Cardiac fibroblast (primary cell): Measurements from ENCODE around the gene GOLGA6L7.
"Not testable (repeated sequence)": the region's sequence is repeated elsewhere in the genome, so short reads cannot be mapped to it uniquely, and the experiment has no call there.

Experiments
- DNase-seq, 2 donors: peaks; one replicate each; pipeline versions ENCODE4 v3.0.0 to v3.0.0-alpha.2; 2010; ENCODE audit warnings: low read depth in 2 of 2
- H3K4me3 ChIP-seq, 2 donors: replicated peaks in 1 of 2; 1 replicate in 1 of 2; 2 replicates in 1 of 2; pipeline ENCODE4 v1.5.1; 2011; ENCODE audit warnings: low read depth in 2 of 2, low read length in 2 of 2, mild to moderate bottlenecking in 2 of 2, moderate library complexity in 1 of 2

Gene GOLGA6L7

GRCh38 chr15:28847959-28848358 lies 485 bp downstream of the GOLGA6L7 start:
- not testable (repeated sequence) for DNase-seq, H3K4me3 ChIP-seq

GRCh38 chr15:28847247-28847646 lies 1.2 kb downstream of the GOLGA6L7 start:
- not testable (repeated sequence) for DNase-seq, H3K4me3 ChIP-seq

GRCh38 chr15:28844147-28844546 lies 4.3 kb downstream of the GOLGA6L7 start:
- not testable (repeated sequence) for H3K4me3 ChIP-seq, DNase-seq

- DNase-seq, H3K4me3 ChIP-seq: not testable (repeated sequence)
Observed at GRCh38 chr15:28843520-28843919, 4.9 kb downstream of the GOLGA6L7 start.

GRCh38 chr15:28842210-28842609 lies 6.2 kb downstream of the GOLGA6L7 start:
- H3K4me3 ChIP-seq = not testable (repeated sequence)

GRCh38 chr15:28840285-28840684 lies 8.2 kb downstream of the GOLGA6L7 start:
- DNase-seq, H3K4me3 ChIP-seq: not testable (repeated sequence)

More at GRCh38 chr15:28842210-28842609, 6.2 kb downstream of the GOLGA6L7 start:
- not testable (repeated sequence) for DNase-seq

GRCh38 chr15:28834957-28835585 lies 13.4 kb downstream of the GOLGA6L7 start:
- not testable (repeated sequence) for H3K4me3 ChIP-seq, DNase-seq

GRCh38 chr15:28831897-28832587 lies 16.4 kb downstream of the GOLGA6L7 start:
- H3K4me3 ChIP-seq = peak overlapping the region; percentile 31 to 32
- peak; percentile 57 to 65 for DNase-seq

GRCh38 chr15:28821420-28821819 lies 27.0 kb downstream of the GOLGA6L7 start:
- not testable (repeated sequence) for H3K4me3 ChIP-seq, DNase-seq

- peak in 1 of 2 donors; percentile 2 for DNase-seq
- H3K4me3 ChIP-seq = not testable (repeated sequence)
Observed at GRCh38 chr15:28819930-28820295, 28.5 kb downstream of the GOLGA6L7 start.

- not testable (repeated sequence) for H3K4me3 ChIP-seq
- DNase-seq = peak; percentile 32 to 54
Observed at GRCh38 chr15:28819019-28819929, 29.2 kb downstream of the GOLGA6L7 start.

GRCh38 chr15:28818168-28818567 lies 30.3 kb downstream of the GOLGA6L7 start:
- not testable (repeated sequence) for DNase-seq

GRCh38 chr15:28814059-28814458 lies 34.4 kb downstream of the GOLGA6L7 start:
- not testable (repeated sequence) for H3K4me3 ChIP-seq, DNase-seq

More at GRCh38 chr15:28818168-28818567, 30.3 kb downstream of the GOLGA6L7 start:
- not testable (repeated sequence) for H3K4me3 ChIP-seq

- not testable (repeated sequence) for DNase-seq, H3K4me3 ChIP-seq
Observed at GRCh38 chr15:28813392-28813791, 35.1 kb downstream of the GOLGA6L7 start.

GRCh38 chr15:28811852-28812550 lies 36.4 kb downstream of the GOLGA6L7 start:
- H3K4me3 ChIP-seq, DNase-seq: not testable (repeated sequence)

GRCh38 chr15:28810444-28810843 lies 38.0 kb downstream of the GOLGA6L7 start:
- not testable (repeated sequence) for H3K4me3 ChIP-seq, DNase-seq

- H3K4me3 ChIP-seq, DNase-seq: not testable (repeated sequence)
Observed at GRCh38 chr15:28808136-28808535, 40.3 kb downstream of the GOLGA6L7 start.

GRCh38 chr15:28800366-28800765 lies 48.1 kb downstream of the GOLGA6L7 start:
- not testable (repeated sequence) for DNase-seq, H3K4me3 ChIP-seq
